SK-N-SH (cell line): Measurements from ENCODE around the gene TLN1. TPM values are rescaled to one million over a fixed set of nuclear protein-coding genes. Genes with fewer than 3 reads are reported as not detected.

Experiments used
- CTCF ChIA-PET: fragments of 300-600, 350-600 bp; formaldehyde crosslinking; extraction: SDS; loops from one replicate; lab custom pipeline; 2021; lab: Yijun Ruan, JAX
- POLR2A ChIA-PET: fragments of 350-600 bp; sonication (Branson Sonifier 250); formaldehyde crosslinking; extraction: SDS; loops from one replicate; lab custom pipeline; 2020; ENCODE audit warnings: antibody characterized with exemption, inconsistent platforms; lab: Yijun Ruan, JAX
- DNase-seq: peaks from one replicate; pipeline ENCODE4 v3.0.0; 2012
- H2AFZ ChIP-seq: fragments of 200-600 bp; sonication (generic); 2 replicates; pipeline ENCODE4 v1.8.1; 2016; ENCODE audit warnings: antibody characterized with exemption, mild to moderate bottlenecking, low read depth
- H3F3A ChIP-seq: fragments of 200-600 bp; sonication (generic); replicated peaks from 2 replicates; pipeline ENCODE3; 2016; ENCODE audit warnings: antibody characterized with exemption, mild to moderate bottlenecking; ENCODE audit not compliant: insufficient read depth
- H3K27ac ChIP-seq, 2 experiments: fragments of 200-500 bp in 1 of 2; fragments of 200-600 bp in 1 of 2; sonication (Bioruptor generic) in 1 of 2; sonication (generic), shearing (Covaris generic) in 1 of 2; 2 replicates each; pipeline versions ENCODE4 v1.5.1 to v1.6.1; 2014 to 2016; ENCODE audit warnings: low read depth in 2 of 2, inconsistent platforms in 1 of 2, low read length in 1 of 2, mild to moderate bottlenecking in 1 of 2, mixed read lengths in 1 of 2
- H3K27me3 ChIP-seq: fragments of 200-600 bp; sonication (generic), shearing (Covaris generic); 2 replicates; pipeline ENCODE4 v1.6.1; 2016; ENCODE audit warnings: mixed run types; ENCODE audit not compliant: insufficient read depth
- H3K36me3 ChIP-seq, 2 experiments: fragments of 200-500 bp in 1 of 2; fragments of 200-600 bp in 1 of 2; sonication (Bioruptor generic) in 1 of 2; sonication (generic) in 1 of 2; replicated peaks in 1 of 2; 2 replicates each; pipeline versions ENCODE3 to v1.5.1; 2014 to 2016; ENCODE audit warnings: low read length in 1 of 2, mild to moderate bottlenecking in 1 of 2; ENCODE audit not compliant: insufficient read depth in 2 of 2, control insufficient read depth in 1 of 2
- H3K4me1 ChIP-seq, 2 experiments: fragments of 200-500 bp in 1 of 2; fragments of 200-600 bp in 1 of 2; sonication (Bioruptor generic) in 1 of 2; sonication (generic), shearing (Covaris generic) in 1 of 2; 2 replicates each; pipeline versions ENCODE4 v1.5.1 to v1.6.1; 2014 to 2016; ENCODE audit warnings: low read depth in 1 of 2, low read length in 1 of 2, mixed run types in 1 of 2; ENCODE audit not compliant: insufficient read depth in 2 of 2, control insufficient read depth in 1 of 2
- H3K4me2 ChIP-seq: fragments of 200-600 bp; sonication (generic), shearing (Covaris generic); 2 replicates; pipeline ENCODE4 v1.6.1; 2017; ENCODE audit warnings: mixed run types
- H3K4me3 ChIP-seq, 2 experiments: fragments of 200-500 bp in 1 of 2; fragments of 200-600 bp in 1 of 2; sonication (Bioruptor generic) in 1 of 2; sonication (generic), shearing (Covaris generic) in 1 of 2; 2 replicates each; pipeline versions ENCODE4 v1.5.1 to v1.8.1; 2014 to 2016; ENCODE audit warnings: low read depth in 2 of 2, inconsistent platforms in 1 of 2, low read length in 1 of 2, mild to moderate bottlenecking in 1 of 2, mixed read lengths in 1 of 2, moderate library complexity in 1 of 2
- H3K79me2 ChIP-seq: fragments of 200-600 bp; sonication (generic); 2 replicates; pipeline ENCODE4 v1.8.1; 2017; ENCODE audit warnings: mild to moderate bottlenecking; ENCODE audit not compliant: insufficient read depth
- H3K9ac ChIP-seq: fragments of 200-600 bp; sonication (generic); 2 replicates; pipeline ENCODE4 v1.6.1; 2017; ENCODE audit warnings: mixed run types
- H3K9me2 ChIP-seq: fragments of 200-600 bp; sonication (generic); 2 replicates; pipeline ENCODE4 v1.6.1; 2017; ENCODE audit warnings: mixed run types
- H3K9me3 ChIP-seq: fragments of 200-600 bp; sonication (generic); 2 replicates; pipeline ENCODE4 v1.6.1; 2017; ENCODE audit warnings: mixed run types, mild to moderate bottlenecking, moderate library complexity
- H4K20me1 ChIP-seq: fragments of 200-600 bp; sonication (generic); 2 replicates; pipeline ENCODE4 v1.6.1; 2017; ENCODE audit warnings: mild to moderate bottlenecking, mixed run types; ENCODE audit not compliant: insufficient read depth
- CHD2 ChIP-seq: fragments of 150-350 bp; IDR thresholded peaks from 2 replicates; pipeline ENCODE4 v1.6.1; 2018; ENCODE audit warnings: low read length; ENCODE audit not compliant: partially characterized antibody
- ELF1 ChIP-seq: IDR thresholded peaks from 2 replicates; pipeline ENCODE4 v1.4.0; 2012
- FOXJ3 ChIP-seq: sonication (generic); formaldehyde crosslinking; IDR thresholded peaks from 2 replicates; pipeline ENCODE4 v1.5.1; 2020; ENCODE audit warnings: mild to moderate bottlenecking, missing genetic modification reagents
- GABPA ChIP-seq: IDR thresholded peaks from 2 replicates; pipeline ENCODE4 v1.4.0; 2012; ENCODE audit warnings: low read depth, mild to moderate bottlenecking
- GATA2 ChIP-seq: sonication (generic); formaldehyde crosslinking; IDR thresholded peaks from 2 replicates; pipeline ENCODE4 v1.5.0; 2020; ENCODE audit warnings: mild to moderate bottlenecking, missing genetic modification reagents
- IRF3 ChIP-seq: fragments of 150-350 bp; IDR thresholded peaks from 2 replicates; pipeline ENCODE4 v1.6.1; 2016; ENCODE audit warnings: mild to moderate bottlenecking, low read depth, low read length
- JUND ChIP-seq: IDR thresholded peaks from 2 replicates; pipeline ENCODE4 v1.4.0; 2012
- MXI1 ChIP-seq: IDR thresholded peaks from 2 replicates; pipeline ENCODE4 v1.6.1; 2012; ENCODE audit warnings: mild to moderate bottlenecking, low read depth, low read length, improper control_type of control experiment
- NFIC ChIP-seq: IDR thresholded peaks from 2 replicates; pipeline ENCODE4 v1.4.0; 2012; ENCODE audit warnings: borderline replicate concordance
- NRF1 ChIP-seq: IDR thresholded peaks from 2 replicates; pipeline ENCODE4 v1.6.1; 2012; ENCODE audit warnings: low read depth, mild to moderate bottlenecking, low read length
- PBX3 ChIP-seq: IDR thresholded peaks from 2 replicates; pipeline ENCODE4; 2012
- RAD21 ChIP-seq: IDR thresholded peaks from 2 replicates; pipeline ENCODE4 v1.6.1; 2012; ENCODE audit warnings: mild to moderate bottlenecking, low read length
- RCOR1 ChIP-seq: fragments of 150-350 bp; IDR thresholded peaks from 2 replicates; pipeline ENCODE4 v1.6.1; 2017; ENCODE audit warnings: antibody characterized with exemption, low read length
- RFX5 ChIP-seq: IDR thresholded peaks from 2 replicates; pipeline ENCODE4 v1.6.1; 2012; ENCODE audit warnings: mild to moderate bottlenecking, improper control_type of control experiment, low read length
- RXRA ChIP-seq: IDR thresholded peaks from 2 replicates; pipeline ENCODE4 v1.4.0; 2012; ENCODE audit warnings: low read depth, mild to moderate bottlenecking, borderline replicate concordance
- SMC3 ChIP-seq: IDR thresholded peaks from 2 replicates; pipeline ENCODE4 v1.6.1; 2012; ENCODE audit warnings: low read depth, low read length, improper control_type of control experiment
- TCF12 ChIP-seq: IDR thresholded peaks from 2 replicates; pipeline ENCODE4 v1.4.0; 2012
- TEAD4 ChIP-seq: IDR thresholded peaks from 2 replicates; pipeline ENCODE4 v1.4.0; 2012; ENCODE audit warnings: mild to moderate bottlenecking, borderline replicate concordance; ENCODE audit not compliant: insufficient read depth
- YY1 ChIP-seq: IDR thresholded peaks from 2 replicates; pipeline ENCODE4 v1.4.0; 2012; ENCODE audit warnings: low read depth, mild to moderate bottlenecking
- WGBS: methylation state at CpG from one replicate; pipeline ENCODE4 v1.1.6; 2017; ENCODE audit warnings: low lambda C conversion rate; 5-methylcytosine and 5-hydroxymethylcytosine counted together
- polyA plus RNA-seq, 3 experiments: library from polyadenylated mRNA; depleted of rRNA; stranded (reverse); fragments of >200 nt; gene quantifications; 2 replicates each; pipeline ENCODE4 v1.2.3, GENCODE V29; 2012
- TF ChIP-seq, protein P1 (sequence below): fragments of 200-600 bp; sonication (generic); IDR thresholded peaks from 2 replicates; pipeline ENCODE4 v1.6.1; 2017; ENCODE audit warnings: antibody characterized with exemption, mild to moderate bottlenecking, moderate library complexity
- TF ChIP-seq, protein P2 (sequence below): fragments of 150-350 bp; IDR thresholded peaks from 2 replicates; pipeline ENCODE4 v1.6.1; 2017; ENCODE audit warnings: antibody characterized with exemption, low read length, low read depth, borderline replicate concordance

TLN1 gene
- polyA plus RNA-seq, 1 of the 3 experiments (the other 2 are of a cell fraction), result 115 TPM

DNA sequence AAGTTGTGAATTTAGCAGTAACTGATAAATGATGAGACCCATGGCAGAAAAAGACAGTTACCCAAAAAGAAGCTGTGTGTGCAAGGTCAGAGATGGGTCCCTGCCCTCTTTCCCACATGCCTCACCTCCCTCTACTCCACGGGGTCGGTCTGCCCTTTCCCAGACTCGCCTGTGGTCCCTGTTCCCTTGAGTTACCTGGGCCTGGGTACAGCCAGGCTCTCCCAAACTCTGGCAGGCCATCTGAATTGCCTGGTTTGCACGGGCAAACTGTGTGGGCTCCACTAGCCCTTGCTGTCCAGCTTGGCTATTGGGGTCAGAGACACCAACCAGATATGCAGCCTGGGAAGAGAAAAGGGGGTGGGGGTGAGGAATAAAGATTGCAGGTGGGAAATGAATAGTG, 23.8 kb downstream of the TLN1 start:
- 95% methylated on average over 4 of the region's 4 CpGs for WGBS
- H2AFZ ChIP-seq, result no peak overlapping the region
- no peaks in the 10 kb centered on the region for H4K20me1 ChIP-seq
- H3K27ac ChIP-seq, result no peak overlapping the region
- H3F3A ChIP-seq, result peaks cover 7% of the 10 kb centered on the region
- H3K4me1 ChIP-seq, result no peaks in the 10 kb centered on the region
- TF ChIP-seq NFIC (no peak), MXI1 (no peak), TEAD4 (no peak), IRF3 (no peak)
- no peak for DNase-seq
- ChIA-PET POLR2A (no interaction called here), CTCF (interaction anchor here (19.9 kb wide), 1 partner anchor 12 kb away, joined by 183 read pairs; no protein-coding TSS in a partner anchor)
- no peaks in the 10 kb centered on the region for H3K9me2 ChIP-seq
- H3K9me3 ChIP-seq, result no peaks in the 10 kb centered on the region
- no peak overlapping the region for H3K4me3 ChIP-seq
- H3K27me3 ChIP-seq, result no peaks in the 10 kb centered on the region
- H3K36me3 ChIP-seq, result peaks cover 54 to 88% of the 10 kb centered on the region in 2 experiments
- no peak overlapping the region for H3K4me2 ChIP-seq
- no peak overlapping the region for H3K9ac ChIP-seq
- H3K79me2 ChIP-seq, result no peaks in the 10 kb centered on the region; the same call in 1 of the 2 replicates

- Histone ChIP-seq H3K4me1 (no peaks in the 10 kb centered on the region), H3K27me3 (no peaks in the 10 kb centered on the region), H3K4me2 (no peak overlapping the region), H3K4me3 (no peak overlapping the region), H4K20me1 (no peaks in the 10 kb centered on the region), H2AFZ (no peak overlapping the region), H3K9ac (no peak overlapping the region), H3K27ac (no peak overlapping the region), H3F3A (peaks cover 7% of the 10 kb centered on the region), H3K9me2 (no peaks in the 10 kb centered on the region), H3K9me3 (no peaks in the 10 kb centered on the region), H3K36me3 (peaks cover 57 to 88% of the 10 kb centered on the region in 2 experiments), H3K79me2 (no peaks in the 10 kb centered on the region; the same call in 1 of the 2 replicates)
- POLR2A ChIA-PET, result interaction anchor here (0.7 kb wide), 1 partner anchor 42 kb away, joined by 3 read pairs; no protein-coding TSS in a partner anchor
- CTCF ChIA-PET, result interaction anchor here (0.9 to 19.9 kb wide), 3 partner anchors 11 to 23 kb away, joined by 4 to 183 read pairs (median 7); partner anchors contain the start of gene TPM2
- no peak for TF ChIP-seq TCF12
- TF ChIP-seq GABPA, result no peak
- no peak for TF ChIP-seq RFX5
- TF ChIP-seq YY1, result no peak
- TF ChIP-seq JUND, result no peak
- TF ChIP-seq, protein P1, sequence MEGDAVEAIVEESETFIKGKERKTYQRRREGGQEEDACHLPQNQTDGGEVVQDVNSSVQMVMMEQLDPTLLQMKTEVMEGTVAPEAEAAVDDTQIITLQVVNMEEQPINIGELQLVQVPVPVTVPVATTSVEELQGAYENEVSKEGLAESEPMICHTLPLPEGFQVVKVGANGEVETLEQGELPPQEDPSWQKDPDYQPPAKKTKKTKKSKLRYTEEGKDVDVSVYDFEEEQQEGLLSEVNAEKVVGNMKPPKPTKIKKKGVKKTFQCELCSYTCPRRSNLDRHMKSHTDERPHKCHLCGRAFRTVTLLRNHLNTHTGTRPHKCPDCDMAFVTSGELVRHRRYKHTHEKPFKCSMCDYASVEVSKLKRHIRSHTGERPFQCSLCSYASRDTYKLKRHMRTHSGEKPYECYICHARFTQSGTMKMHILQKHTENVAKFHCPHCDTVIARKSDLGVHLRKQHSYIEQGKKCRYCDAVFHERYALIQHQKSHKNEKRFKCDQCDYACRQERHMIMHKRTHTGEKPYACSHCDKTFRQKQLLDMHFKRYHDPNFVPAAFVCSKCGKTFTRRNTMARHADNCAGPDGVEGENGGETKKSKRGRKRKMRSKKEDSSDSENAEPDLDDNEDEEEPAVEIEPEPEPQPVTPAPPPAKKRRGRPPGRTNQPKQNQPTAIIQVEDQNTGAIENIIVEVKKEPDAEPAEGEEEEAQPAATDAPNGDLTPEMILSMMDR, result no peak
- TF ChIP-seq, protein P2, sequence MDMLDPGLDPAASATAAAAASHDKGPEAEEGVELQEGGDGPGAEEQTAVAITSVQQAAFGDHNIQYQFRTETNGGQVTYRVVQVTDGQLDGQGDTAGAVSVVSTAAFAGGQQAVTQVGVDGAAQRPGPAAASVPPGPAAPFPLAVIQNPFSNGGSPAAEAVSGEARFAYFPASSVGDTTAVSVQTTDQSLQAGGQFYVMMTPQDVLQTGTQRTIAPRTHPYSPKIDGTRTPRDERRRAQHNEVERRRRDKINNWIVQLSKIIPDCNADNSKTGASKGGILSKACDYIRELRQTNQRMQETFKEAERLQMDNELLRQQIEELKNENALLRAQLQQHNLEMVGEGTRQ, result no peak
- TF ChIP-seq IRF3, result no peak
- TF ChIP-seq SMC3, result no peak
- TF ChIP-seq ELF1, result no peak
- TF ChIP-seq RCOR1, result no peak
- no peak for TF ChIP-seq NFIC
- TF ChIP-seq FOXJ3, result no peak
- TF ChIP-seq CHD2, result no peak
- TF ChIP-seq RXRA, result no peak
- TF ChIP-seq NRF1, result no peak
- no peak for TF ChIP-seq RAD21
- TF ChIP-seq PBX3, result no peak
- no peak for TF ChIP-seq GATA2 (CRISPR knock-in tag)
- no peak for DNase-seq
- WGBS, result 99% methylated on average over 9 of the region's 10 CpGs
Measured at GRCh38 chr9:35706951-35707350, 25.0 kb downstream of the TLN1 start.
